ENCODE results near the gene GALNT4.

The GALNT4 gene

GRCh38 chr12:89490922-89491321 lies 33.7 kb downstream of the GALNT4 start:
- no peak for DNase-seq

GRCh38 chr12:89486264-89486663 lies 38.3 kb downstream of the GALNT4 start:
- DNase-seq = no peak

GRCh38 chr12:89484470-89484869 lies 40.1 kb downstream of the GALNT4 start:
- no peak for DNase-seq

GRCh38 chr12:89481213-89481914 lies 43.2 kb downstream of the GALNT4 start:
- DNase-seq = no peak

GRCh38 chr12:89479982-89480381 lies 44.6 kb downstream of the GALNT4 start:
- no peak for DNase-seq

GRCh38 chr12:89477633-89478279 lies 46.8 kb downstream of the GALNT4 start:
- no peak for DNase-seq

GRCh38 chr12:89476904-89477595 lies 47.5 kb downstream of the GALNT4 start:
- DNase-seq = no peak

GRCh38 chr12:89476232-89476631 lies 48.4 kb downstream of the GALNT4 start:
- DNase-seq = no peak

GRCh38 chr12:89475203-89475990 lies 49.2 kb downstream of the GALNT4 start:
- no peak for DNase-seq

- DNase-seq = no peak
Observed at GRCh38 chr12:89474615-89475014, 50.0 kb downstream of the GALNT4 start.

Data from NCI-H2081 treated with DMSO at 0.1 percent for 48 hours (cell line).